Measurements from ENCODE around the gene PXMP4.

- TF ChIP-seq CTCF (IDR thresholded peaks at IDR 0.05; ENCODE audit: low read depth, low read length) (no peak), EZH2phosphoT487 (IDR thresholded peaks at IDR 0.05; ENCODE audit: low read depth) (no peak)
Observed at GRCh38 chr20:33657704-33658095, 62.4 kb downstream of the PXMP4 start.

Measured in OCI-LY3 (cell line).